ENCODE results near the gene GRIN2C.

The GRIN2C gene

GRCh38 chr17:74796211-74796610 is 63.5 kb downstream of the GRIN2C start:
- no peak for FAIRE-seq

- no peak for FAIRE-seq
Measured at GRCh38 chr17:74795327-74796020, 64.2 kb downstream of the GRIN2C start.

GRCh38 chr17:74792586-74793105 is 67.0 kb downstream of the GRIN2C start:
- FAIRE-seq = no peak
